GM23338 (cell line): ENCODE data around the gene B4GALT2. TPM values are rescaled to one million over a fixed set of nuclear protein-coding genes. Genes with fewer than 3 reads are reported as not detected.

Experiments used
- ATAC-seq: fragments of 200-7000 bp; cut with Tn5 transposase; 3 replicates; pipeline ENCODE4 v1.9.1; 2020
- DNase-seq: peaks from one replicate; pipeline ENCODE4 v3.0.0-alpha.2; 2015; ENCODE audit warnings: low spot score
- H2AFZ ChIP-seq: fragments of 200-600 bp; sonication (generic); 2 replicates; pipeline ENCODE4 v1.8.0; 2016; ENCODE audit warnings: antibody characterized with exemption, mild to moderate bottlenecking, moderate library complexity
- H3F3A ChIP-seq: fragments of 200-600 bp; sonication (generic); replicated peaks from 2 replicates; pipeline ENCODE4 v1.8.0; 2017; ENCODE audit warnings: antibody characterized with exemption, mixed run types, low read depth
- H3K27ac ChIP-seq: fragments of 200-600 bp; sonication (generic); 2 replicates; pipeline ENCODE4 v1.6.1; 2016; ENCODE audit warnings: low read depth
- H3K27me3 ChIP-seq: fragments of 200-600 bp; sonication (generic); 2 replicates; pipeline ENCODE4 v1.8.0; 2016; ENCODE audit warnings: mild to moderate bottlenecking, mixed run types, moderate library complexity; ENCODE audit not compliant: insufficient read depth
- H3K36me3 ChIP-seq: fragments of 200-600 bp; sonication (generic); 2 replicates; pipeline ENCODE4 v1.8.0; 2016; ENCODE audit warnings: mild to moderate bottlenecking; ENCODE audit not compliant: insufficient read depth
- H3K4me1 ChIP-seq: fragments of 200-600 bp; sonication (generic); 2 replicates; pipeline ENCODE4 v1.8.0; 2016; ENCODE audit warnings: mild to moderate bottlenecking, moderate library complexity; ENCODE audit not compliant: insufficient read depth
- H3K4me2 ChIP-seq: fragments of 200-600 bp; sonication (generic); 2 replicates; pipeline ENCODE4 v1.7.1; 2017; ENCODE audit warnings: mixed run types
- H3K4me3 ChIP-seq: fragments of 200-600 bp; sonication (generic); 2 replicates; pipeline ENCODE4 v1.6.1; 2016; ENCODE audit warnings: mixed run types
- H3K79me2 ChIP-seq: fragments of 200-600 bp; sonication (generic); replicated peaks from 2 replicates; pipeline ENCODE4 v1.8.0; 2017; ENCODE audit warnings: mild to moderate bottlenecking; ENCODE audit not compliant: insufficient read depth
- H3K9me2 ChIP-seq: fragments of 200-600 bp; sonication (generic); 2 replicates; pipeline ENCODE4 v1.8.0; 2017; ENCODE audit not compliant: insufficient read depth
- H4K20me1 ChIP-seq: fragments of 200-600 bp; sonication (generic); replicated peaks from 2 replicates; pipeline ENCODE4 v1.8.0; 2017; ENCODE audit warnings: mild to moderate bottlenecking; ENCODE audit not compliant: insufficient read depth
- H3K27ac Mint-ChIP-seq: 2 replicates; pipeline ENCODE4 v1.8.0; 2020; ENCODE audit warnings: inconsistent platforms, mild to moderate bottlenecking, moderate library complexity, mixed read lengths
- H3K27me3 Mint-ChIP-seq: 3 replicates; pipeline ENCODE4 v1.8.0; 2022; ENCODE audit warnings: low read depth, mild to moderate bottlenecking, moderate library complexity, mixed read lengths, inconsistent platforms; ENCODE audit not compliant: insufficient read depth, poor library complexity
- H3K36me3 Mint-ChIP-seq: 3 replicates; pipeline ENCODE4 v1.8.0; 2021; ENCODE audit warnings: low read depth, mild to moderate bottlenecking, inconsistent platforms, moderate library complexity, mixed read lengths
- H3K4me1 Mint-ChIP-seq: 3 replicates; pipeline ENCODE4 v1.8.0; 2020; ENCODE audit warnings: mild to moderate bottlenecking, inconsistent platforms, mixed read lengths
- H3K4me3 Mint-ChIP-seq: 3 replicates; pipeline ENCODE4 v1.8.0; 2021; ENCODE audit warnings: moderate library complexity, mild to moderate bottlenecking, inconsistent platforms, mixed read lengths
- H3K9me3 Mint-ChIP-seq: 3 replicates; pipeline ENCODE4 v1.8.0; 2020; ENCODE audit warnings: moderate library complexity, mild to moderate bottlenecking, inconsistent platforms, mixed read lengths
- CREB1 ChIP-seq: fragments of 250-450 bp; sonication (Bioruptor Pico); IDR thresholded peaks from 2 replicates; pipeline ENCODE4 v1.5.0; 2020; ENCODE audit warnings: low read depth, mild to moderate bottlenecking, moderate library complexity
- EZH2 ChIP-seq: fragments of 200-600 bp; sonication (generic); IDR thresholded peaks from one replicate; pipeline ENCODE4 v1.8.0; 2017; ENCODE audit warnings: antibody characterized with exemption, mild to moderate bottlenecking, low read depth; ENCODE audit not compliant: unreplicated experiment
- NANOG ChIP-seq: IDR thresholded peaks from 2 replicates; pipeline ENCODE4 v1.6.1; 2016; ENCODE audit warnings: antibody characterized with exemption, borderline replicate concordance
- STAT1 ChIP-seq: IDR thresholded peaks from one replicate; pipeline ENCODE4 v1.6.1; 2016; ENCODE audit warnings: antibody characterized with exemption; ENCODE audit not compliant: unreplicated experiment
- ZNF114 ChIP-seq: fragments of 250-450 bp; sonication (Bioruptor Pico); IDR thresholded peaks from 2 replicates; pipeline ENCODE4 v1.5.0; 2020; ENCODE audit warnings: mild to moderate bottlenecking, moderate library complexity
- ZNF331 ChIP-seq: fragments of 250-450 bp; sonication (Bioruptor Pico); IDR thresholded peaks from 2 replicates; pipeline ENCODE4 v1.5.0; 2020; ENCODE audit warnings: low read depth, mild to moderate bottlenecking, moderate library complexity
- polyA plus RNA-seq: library from polyadenylated mRNA; unstranded; fragments of >200 nt; fragmentation: Nextera tagmentation; extraction: Ambion mirVana; gene quantifications from 2 replicates; pipeline ENCODE4 v1.2.1, GENCODE V29; 2016
- total RNA-seq: library from RNA; depleted of rRNA; stranded (reverse); fragments of >200 nt; shearing (Covaris generic); gene quantifications from 2 replicates; pipeline ENCODE4 v1.2.3, GENCODE V29; 2014
- TF ChIP-seq, protein P1 (sequence below): IDR thresholded peaks from 2 replicates; pipeline ENCODE4 v1.6.1; 2016; ENCODE audit warnings: antibody characterized with exemption
- TF ChIP-seq, protein P2 (sequence below), 2 experiments: fragments of 200-600 bp in 1 of 2; sonication (generic) in 1 of 2; conservative IDR thresholded peaks; 2 replicates each; pipeline versions ENCODE4 v1.5.1 to v1.6.1; 2016 to 2017; ENCODE audit warnings: antibody characterized with exemption in 2 of 2, low read depth in 2 of 2, mild to moderate bottlenecking in 2 of 2, moderate library complexity in 1 of 2
- TF ChIP-seq, protein P3 (sequence below): IDR thresholded peaks from one replicate; pipeline ENCODE4 v1.6.1; 2018; ENCODE audit warnings: antibody characterized with exemption; ENCODE audit not compliant: unreplicated experiment

B4GALT2 gene
- total and polyA plus RNA-seq, 2 experiments from 2014 or later: 22.4 to 63.1 TPM

DNA sequence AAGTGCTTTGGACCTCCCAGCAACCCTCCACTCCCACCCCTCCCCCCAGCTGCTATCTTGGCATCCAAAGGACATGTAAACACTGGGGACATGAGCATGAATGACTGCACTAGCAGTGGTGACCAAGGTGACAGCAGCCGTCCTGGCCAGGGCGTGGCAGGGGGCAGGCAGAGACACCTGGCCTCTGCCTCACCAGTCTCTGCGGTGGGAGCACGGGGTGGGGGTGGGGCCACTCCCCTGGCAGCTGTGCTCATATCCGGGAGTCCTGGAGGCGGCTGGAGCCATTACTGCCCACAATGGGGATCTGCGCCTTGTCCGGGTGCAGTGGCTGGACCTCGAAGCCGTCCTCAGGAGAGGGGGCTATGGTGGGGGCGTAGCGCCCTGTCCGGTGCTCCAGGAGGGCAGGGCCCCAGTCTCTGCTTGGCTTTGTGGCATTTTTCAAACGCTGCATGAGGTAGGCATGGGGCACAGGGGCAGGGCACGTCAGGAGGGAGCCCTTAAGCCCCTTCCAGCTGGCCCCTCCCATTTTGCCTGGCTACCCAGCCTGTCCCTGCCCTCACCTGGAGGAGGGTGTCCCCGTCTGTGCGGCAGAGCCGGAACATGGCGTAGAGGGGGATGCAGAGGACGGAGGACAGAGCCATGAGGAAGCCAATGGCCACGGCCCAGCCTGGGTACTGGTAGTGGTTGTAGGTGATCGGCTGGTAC, 18.4 kb downstream of the B4GALT2 start:
- Mint-ChIP-seq H3K4me1 (peaks cover 28% of the 10 kb centered on the region), H3K4me3 (no peak overlapping the region), H3K9me3 (no peaks in the 10 kb centered on the region), H3K27ac (no peak overlapping the region), H3K36me3 (peaks cover 42% of the 10 kb centered on the region), H3K27me3 (peaks cover 29% of the 10 kb centered on the region)
- Histone ChIP-seq H3K9me2 (no peaks in the 10 kb centered on the region), H3F3A (peaks cover 6% of the 10 kb centered on the region), H3K36me3 (peaks cover 10% of the 10 kb centered on the region; the same call in 1 of the 2 replicates), H3K4me3 (no peak overlapping the region), H3K79me2 (no peaks in the 10 kb centered on the region), H3K27me3 (peaks cover 6% of the 10 kb centered on the region; the same call in 1 of the 2 replicates), H2AFZ (no peak overlapping the region), H4K20me1 (no peaks in the 10 kb centered on the region; the same call in 1 of the 2 replicates), H3K4me1 (peaks cover 8% of the 10 kb centered on the region), H3K27ac (no peak overlapping the region), H3K4me2 (no peak overlapping the region)
- no peak for TF ChIP-seq CREB1
- no peak for TF ChIP-seq ZNF114
- TF ChIP-seq EZH2: no peak
- TF ChIP-seq, protein P1, sequence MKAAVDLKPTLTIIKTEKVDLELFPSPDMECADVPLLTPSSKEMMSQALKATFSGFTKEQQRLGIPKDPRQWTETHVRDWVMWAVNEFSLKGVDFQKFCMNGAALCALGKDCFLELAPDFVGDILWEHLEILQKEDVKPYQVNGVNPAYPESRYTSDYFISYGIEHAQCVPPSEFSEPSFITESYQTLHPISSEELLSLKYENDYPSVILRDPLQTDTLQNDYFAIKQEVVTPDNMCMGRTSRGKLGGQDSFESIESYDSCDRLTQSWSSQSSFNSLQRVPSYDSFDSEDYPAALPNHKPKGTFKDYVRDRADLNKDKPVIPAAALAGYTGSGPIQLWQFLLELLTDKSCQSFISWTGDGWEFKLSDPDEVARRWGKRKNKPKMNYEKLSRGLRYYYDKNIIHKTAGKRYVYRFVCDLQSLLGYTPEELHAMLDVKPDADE: no peak
- TF ChIP-seq, protein P2, sequence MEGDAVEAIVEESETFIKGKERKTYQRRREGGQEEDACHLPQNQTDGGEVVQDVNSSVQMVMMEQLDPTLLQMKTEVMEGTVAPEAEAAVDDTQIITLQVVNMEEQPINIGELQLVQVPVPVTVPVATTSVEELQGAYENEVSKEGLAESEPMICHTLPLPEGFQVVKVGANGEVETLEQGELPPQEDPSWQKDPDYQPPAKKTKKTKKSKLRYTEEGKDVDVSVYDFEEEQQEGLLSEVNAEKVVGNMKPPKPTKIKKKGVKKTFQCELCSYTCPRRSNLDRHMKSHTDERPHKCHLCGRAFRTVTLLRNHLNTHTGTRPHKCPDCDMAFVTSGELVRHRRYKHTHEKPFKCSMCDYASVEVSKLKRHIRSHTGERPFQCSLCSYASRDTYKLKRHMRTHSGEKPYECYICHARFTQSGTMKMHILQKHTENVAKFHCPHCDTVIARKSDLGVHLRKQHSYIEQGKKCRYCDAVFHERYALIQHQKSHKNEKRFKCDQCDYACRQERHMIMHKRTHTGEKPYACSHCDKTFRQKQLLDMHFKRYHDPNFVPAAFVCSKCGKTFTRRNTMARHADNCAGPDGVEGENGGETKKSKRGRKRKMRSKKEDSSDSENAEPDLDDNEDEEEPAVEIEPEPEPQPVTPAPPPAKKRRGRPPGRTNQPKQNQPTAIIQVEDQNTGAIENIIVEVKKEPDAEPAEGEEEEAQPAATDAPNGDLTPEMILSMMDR (conservative IDR thresholded peaks at IDR 0.05; ENCODE audit: low read depth in 2 of 2): no peak
- ATAC-seq (no peak), DNase-seq (no peak)

DNA sequence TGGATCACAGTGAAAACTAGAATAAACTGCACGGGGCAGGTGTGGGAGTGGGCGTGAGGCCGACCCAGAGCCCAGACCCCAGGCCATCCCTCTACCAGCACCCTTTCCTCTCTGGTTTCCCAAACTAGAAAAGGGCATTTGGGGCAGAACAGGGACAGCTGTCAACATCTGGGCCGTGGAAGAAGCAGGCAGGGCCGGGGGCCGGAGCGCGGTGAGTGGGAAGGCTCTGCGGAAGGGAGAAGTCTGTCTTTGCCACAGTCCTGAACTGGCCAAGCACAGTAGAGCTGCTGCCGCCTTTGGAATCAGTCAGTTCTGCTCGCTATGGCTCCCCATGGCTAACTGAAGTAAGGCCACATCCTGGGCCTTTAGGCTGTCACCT, 19.0 kb downstream of the B4GALT2 start:
- no peaks in the 10 kb centered on the region for H3K9me2 ChIP-seq
- H3K27me3 ChIP-seq: peaks cover 1% of the 10 kb centered on the region; the same call in 1 of the 2 replicates
- Mint-ChIP-seq H3K4me3 (no peak overlapping the region), H3K4me1 (peaks cover 23% of the 10 kb centered on the region), H3K27ac (no peak overlapping the region), H3K36me3 (peaks cover 45% of the 10 kb centered on the region), H3K9me3 (no peaks in the 10 kb centered on the region), H3K27me3 (peaks cover 25% of the 10 kb centered on the region)
- no peak overlapping the region for H2AFZ ChIP-seq
- H3F3A ChIP-seq: 0 out of 2 replicates have a peak, but pooled peaks cover 3% of the 10 kb centered on the region
- H3K4me3 ChIP-seq: no peak overlapping the region
- peaks cover 10% of the 10 kb centered on the region; the same call in 1 of the 2 replicates for H3K36me3 ChIP-seq
- no peak overlapping the region for H3K27ac ChIP-seq
- ATAC-seq: no peak
- no peaks in the 10 kb centered on the region; the same call in 1 of the 2 replicates for H4K20me1 ChIP-seq
- no peaks in the 10 kb centered on the region for H3K79me2 ChIP-seq
- no peak for DNase-seq
- H3K4me1 ChIP-seq: 0 out of 2 replicates have a peak, but pooled peaks cover 3% of the 10 kb centered on the region
- H3K4me2 ChIP-seq: no peak overlapping the region
- TF ChIP-seq, protein P3, sequence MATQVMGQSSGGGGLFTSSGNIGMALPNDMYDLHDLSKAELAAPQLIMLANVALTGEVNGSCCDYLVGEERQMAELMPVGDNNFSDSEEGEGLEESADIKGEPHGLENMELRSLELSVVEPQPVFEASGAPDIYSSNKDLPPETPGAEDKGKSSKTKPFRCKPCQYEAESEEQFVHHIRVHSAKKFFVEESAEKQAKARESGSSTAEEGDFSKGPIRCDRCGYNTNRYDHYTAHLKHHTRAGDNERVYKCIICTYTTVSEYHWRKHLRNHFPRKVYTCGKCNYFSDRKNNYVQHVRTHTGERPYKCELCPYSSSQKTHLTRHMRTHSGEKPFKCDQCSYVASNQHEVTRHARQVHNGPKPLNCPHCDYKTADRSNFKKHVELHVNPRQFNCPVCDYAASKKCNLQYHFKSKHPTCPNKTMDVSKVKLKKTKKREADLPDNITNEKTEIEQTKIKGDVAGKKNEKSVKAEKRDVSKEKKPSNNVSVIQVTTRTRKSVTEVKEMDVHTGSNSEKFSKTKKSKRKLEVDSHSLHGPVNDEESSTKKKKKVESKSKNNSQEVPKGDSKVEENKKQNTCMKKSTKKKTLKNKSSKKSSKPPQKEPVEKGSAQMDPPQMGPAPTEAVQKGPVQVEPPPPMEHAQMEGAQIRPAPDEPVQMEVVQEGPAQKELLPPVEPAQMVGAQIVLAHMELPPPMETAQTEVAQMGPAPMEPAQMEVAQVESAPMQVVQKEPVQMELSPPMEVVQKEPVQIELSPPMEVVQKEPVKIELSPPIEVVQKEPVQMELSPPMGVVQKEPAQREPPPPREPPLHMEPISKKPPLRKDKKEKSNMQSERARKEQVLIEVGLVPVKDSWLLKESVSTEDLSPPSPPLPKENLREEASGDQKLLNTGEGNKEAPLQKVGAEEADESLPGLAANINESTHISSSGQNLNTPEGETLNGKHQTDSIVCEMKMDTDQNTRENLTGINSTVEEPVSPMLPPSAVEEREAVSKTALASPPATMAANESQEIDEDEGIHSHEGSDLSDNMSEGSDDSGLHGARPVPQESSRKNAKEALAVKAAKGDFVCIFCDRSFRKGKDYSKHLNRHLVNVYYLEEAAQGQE: no peak
- TF ChIP-seq STAT1: no peak
- TF ChIP-seq ZNF114: no peak
- TF ChIP-seq NANOG: no peak
- no peak for TF ChIP-seq CREB1
- no peak for TF ChIP-seq ZNF331 (CRISPR knock-in tag)
